ENCODE measurements around the gene SEC24A. TPM values are rescaled to one million over a fixed set of nuclear protein-coding genes. Genes with fewer than 3 reads are reported as not detected.

Gene SEC24A
- total RNA-seq, 2 experiments from 2014 or later: 29.3 to 30.5 TPM

Other genes starting within 250 kb of the SEC24A start
- 10 to 100 TPM; 38.2 to 41.1 TPM for gene CDKN2AIPNL, start 236.9 kb upstream of the SEC24A start, total RNA-seq
- gene JADE2, start 123.1 kb upstream of the SEC24A start, total RNA-seq: 10 to 100 TPM; 58.7 to 61.2 TPM
- 10 to 100 TPM; 49.7 to 55.4 TPM for gene SAR1B, start 16.0 kb upstream of the SEC24A start, total RNA-seq
- gene CAMLG, start 89.8 kb downstream of the SEC24A start, total RNA-seq: 10 to 100 TPM; 33.8 to 35.9 TPM
- 10 to 100 TPM; 60.8 to 67.9 TPM for gene DDX46, start 110.0 kb downstream of the SEC24A start, total RNA-seq
- 10 to 100 TPM; 24.4 to 25.3 TPM for gene C5orf24, start 197.2 kb downstream of the SEC24A start, total RNA-seq
- 10 to 100 TPM; 17.1 to 26.7 TPM for gene TXNDC15, start 225.6 kb downstream of the SEC24A start, total RNA-seq